HS-5 (cell line): ENCODE data around the gene PLXNA2.

Experiments used
- DNase-seq: peaks from one replicate; pipeline ENCODE4 v3.0.0-alpha.2; 2012; ENCODE audit warnings: low read depth

PLXNA2 gene, protein sequence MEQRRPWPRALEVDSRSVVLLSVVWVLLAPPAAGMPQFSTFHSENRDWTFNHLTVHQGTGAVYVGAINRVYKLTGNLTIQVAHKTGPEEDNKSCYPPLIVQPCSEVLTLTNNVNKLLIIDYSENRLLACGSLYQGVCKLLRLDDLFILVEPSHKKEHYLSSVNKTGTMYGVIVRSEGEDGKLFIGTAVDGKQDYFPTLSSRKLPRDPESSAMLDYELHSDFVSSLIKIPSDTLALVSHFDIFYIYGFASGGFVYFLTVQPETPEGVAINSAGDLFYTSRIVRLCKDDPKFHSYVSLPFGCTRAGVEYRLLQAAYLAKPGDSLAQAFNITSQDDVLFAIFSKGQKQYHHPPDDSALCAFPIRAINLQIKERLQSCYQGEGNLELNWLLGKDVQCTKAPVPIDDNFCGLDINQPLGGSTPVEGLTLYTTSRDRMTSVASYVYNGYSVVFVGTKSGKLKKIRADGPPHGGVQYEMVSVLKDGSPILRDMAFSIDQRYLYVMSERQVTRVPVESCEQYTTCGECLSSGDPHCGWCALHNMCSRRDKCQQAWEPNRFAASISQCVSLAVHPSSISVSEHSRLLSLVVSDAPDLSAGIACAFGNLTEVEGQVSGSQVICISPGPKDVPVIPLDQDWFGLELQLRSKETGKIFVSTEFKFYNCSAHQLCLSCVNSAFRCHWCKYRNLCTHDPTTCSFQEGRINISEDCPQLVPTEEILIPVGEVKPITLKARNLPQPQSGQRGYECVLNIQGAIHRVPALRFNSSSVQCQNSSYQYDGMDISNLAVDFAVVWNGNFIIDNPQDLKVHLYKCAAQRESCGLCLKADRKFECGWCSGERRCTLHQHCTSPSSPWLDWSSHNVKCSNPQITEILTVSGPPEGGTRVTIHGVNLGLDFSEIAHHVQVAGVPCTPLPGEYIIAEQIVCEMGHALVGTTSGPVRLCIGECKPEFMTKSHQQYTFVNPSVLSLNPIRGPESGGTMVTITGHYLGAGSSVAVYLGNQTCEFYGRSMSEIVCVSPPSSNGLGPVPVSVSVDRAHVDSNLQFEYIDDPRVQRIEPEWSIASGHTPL (N-terminal part only)

GRCh38 chr1:208243967-208244916 is at the start of gene PLXNA2:
Gene PLXNA2, minus strand, starts transcription at chr1:208244384. Its CDS starts 26,462 bp downstream, at chr1:208217922.
- DNase-seq = no peak

GRCh38 chr1:208292908-208293307 is 48.7 kb upstream of the PLXNA2 start:
- DNase-seq = no peak

DNA sequence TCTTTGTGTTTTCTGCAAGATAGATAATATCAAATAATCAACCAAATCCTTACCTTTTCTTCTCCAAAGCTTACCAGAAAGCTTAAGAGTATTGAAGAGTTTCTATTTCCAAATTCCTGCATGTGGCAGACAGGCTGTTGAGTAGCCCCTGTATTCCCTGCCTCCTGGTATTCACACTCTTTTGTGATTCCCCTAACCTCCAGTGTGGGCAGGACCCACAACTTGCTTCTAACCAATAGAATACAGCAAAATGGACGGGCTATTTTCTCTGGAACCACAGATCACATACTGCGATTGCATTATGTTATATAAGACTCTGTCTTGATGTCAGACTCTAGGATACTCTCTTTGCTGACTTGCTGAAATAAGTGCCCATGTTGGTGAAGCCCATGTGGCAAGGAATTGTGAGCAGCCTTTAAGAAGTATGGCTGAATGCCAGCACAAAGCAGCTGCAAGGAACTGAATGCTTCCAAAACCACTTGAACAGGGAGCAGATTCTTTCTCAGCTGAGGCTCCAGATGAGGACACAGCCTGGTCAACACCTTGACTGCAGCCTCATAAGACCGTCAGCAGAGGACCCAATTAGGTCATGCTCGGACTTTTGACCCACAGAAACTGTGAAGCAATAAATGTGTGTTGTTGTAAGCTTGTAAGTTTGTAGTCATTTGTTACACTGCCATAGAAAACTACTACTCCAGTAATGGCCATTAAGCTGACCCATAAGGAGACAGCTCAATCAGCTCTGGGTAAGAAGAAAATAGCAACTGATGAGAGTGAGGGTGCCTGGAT is 47.9 kb upstream of the PLXNA2 start:
- no peak for DNase-seq

DNA sequence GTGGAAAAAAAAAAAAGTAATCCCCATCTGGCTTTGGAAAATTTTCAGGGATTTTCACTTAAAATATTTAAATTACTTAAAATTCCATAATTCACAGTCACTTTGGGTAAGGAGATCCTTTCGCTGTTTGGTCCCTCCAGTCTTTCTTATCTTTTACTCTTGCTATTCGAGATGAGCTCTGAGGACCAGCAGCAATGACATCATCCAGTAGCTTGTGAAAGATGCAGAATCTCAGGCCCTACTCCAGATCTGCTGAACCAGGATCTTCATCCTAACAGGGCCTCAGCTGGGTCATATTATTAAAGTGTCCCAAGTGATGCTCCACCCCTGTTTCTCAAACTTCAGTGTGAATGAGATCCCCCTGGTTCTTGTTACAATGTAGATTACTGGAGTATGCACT is 46.9 kb upstream of the PLXNA2 start:
- DNase-seq = no peak

DNA sequence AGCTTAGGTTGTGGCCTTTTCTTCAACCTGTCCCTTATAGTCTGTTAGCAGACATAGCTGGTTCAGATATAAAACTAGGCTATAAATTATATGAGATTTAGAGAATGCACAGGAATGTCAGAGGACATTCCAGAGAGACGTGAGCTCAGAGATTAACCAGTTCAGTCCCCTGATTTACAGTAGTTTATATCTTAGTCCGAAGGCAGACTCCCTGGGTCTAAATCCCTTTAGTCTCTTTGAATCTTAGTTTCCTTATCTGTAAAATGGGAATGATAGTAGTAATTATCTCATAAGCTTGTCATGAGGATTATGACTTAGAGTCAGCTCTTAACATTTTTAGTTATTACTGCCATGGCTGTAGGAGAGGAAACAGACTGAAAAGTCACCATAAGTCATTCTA is 45.5 kb upstream of the PLXNA2 start:
- no peak for DNase-seq

- DNase-seq = no peak
Measured at GRCh38 chr1:208288495-208288894, 44.3 kb upstream of the PLXNA2 start.

GRCh38 chr1:208280681-208281450 is 36.7 kb upstream of the PLXNA2 start:
- DNase-seq = no peak

DNA sequence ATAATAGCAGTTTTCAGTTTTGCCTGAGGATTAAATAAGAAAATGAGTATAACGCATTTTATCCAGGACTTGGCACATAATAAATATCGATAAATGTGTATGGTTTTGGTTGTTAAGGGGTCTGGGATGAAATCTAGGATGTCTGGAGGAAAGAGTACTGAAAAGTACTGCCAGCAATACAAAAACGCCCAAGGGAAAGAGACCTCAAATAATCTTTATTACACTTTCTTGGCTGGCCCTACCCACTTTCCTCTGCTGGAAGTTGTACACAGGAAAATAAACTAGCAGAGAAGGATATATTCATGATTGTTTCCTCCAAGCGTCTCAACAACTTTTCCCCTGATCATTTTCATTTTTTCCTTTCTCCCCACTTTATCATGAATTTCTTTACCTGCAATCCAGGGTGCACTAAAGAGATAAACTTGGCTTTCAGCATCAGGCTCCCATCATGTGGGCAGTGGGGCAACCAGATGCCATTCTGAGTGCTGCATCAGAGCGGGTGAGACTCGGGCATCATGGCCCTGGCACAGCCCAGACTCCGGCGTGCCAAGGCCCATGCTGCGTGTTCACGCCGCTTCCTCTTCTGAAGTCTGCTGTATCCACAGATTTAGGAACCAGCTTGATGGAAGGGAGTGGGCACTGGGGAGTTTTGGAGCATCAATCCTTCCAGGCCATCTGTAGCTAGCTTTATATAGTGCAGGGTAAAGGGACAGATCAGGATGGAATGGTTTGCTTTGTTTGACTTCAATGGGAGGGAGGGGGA is 35.8 kb upstream of the PLXNA2 start:
- DNase-seq = no peak

- DNase-seq = no peak
Measured at GRCh38 chr1:208278638-208279037, 34.5 kb upstream of the PLXNA2 start.

DNA sequence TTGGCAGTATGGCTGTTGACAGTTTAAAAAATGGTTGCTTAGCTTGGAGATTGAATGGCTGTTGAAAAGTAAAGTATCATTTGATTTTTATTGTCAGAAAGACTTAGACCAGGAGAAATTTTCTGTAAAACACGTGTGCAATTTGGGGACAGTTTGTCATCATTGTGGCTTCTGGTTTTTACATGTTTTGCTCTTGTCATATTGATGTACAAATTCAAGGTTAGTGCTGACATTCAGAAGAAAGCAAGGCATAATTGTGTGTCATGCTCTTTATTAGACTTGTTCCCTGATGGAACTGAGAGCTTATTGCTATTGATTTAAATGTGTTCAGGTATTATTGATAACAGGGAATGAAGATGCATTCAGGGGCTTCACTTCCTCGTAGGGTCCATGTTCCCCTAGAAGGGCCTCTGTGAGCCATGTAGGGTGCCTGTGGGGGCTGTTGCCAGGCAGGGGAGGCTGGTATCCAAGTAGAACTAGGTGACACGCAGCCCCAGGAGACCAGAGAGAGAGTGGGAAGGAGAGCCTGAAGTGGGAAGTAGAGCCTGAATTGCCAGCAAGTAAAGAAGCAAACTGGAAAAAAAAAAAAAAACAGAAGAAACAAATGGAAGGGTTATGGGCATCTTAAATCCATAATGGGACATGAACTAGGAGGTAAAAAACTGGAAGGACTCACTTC is 32.7 kb upstream of the PLXNA2 start:
- no peak for DNase-seq

- no peak for DNase-seq
Measured at GRCh38 chr1:208275083-208275482, 30.9 kb upstream of the PLXNA2 start.

DNA sequence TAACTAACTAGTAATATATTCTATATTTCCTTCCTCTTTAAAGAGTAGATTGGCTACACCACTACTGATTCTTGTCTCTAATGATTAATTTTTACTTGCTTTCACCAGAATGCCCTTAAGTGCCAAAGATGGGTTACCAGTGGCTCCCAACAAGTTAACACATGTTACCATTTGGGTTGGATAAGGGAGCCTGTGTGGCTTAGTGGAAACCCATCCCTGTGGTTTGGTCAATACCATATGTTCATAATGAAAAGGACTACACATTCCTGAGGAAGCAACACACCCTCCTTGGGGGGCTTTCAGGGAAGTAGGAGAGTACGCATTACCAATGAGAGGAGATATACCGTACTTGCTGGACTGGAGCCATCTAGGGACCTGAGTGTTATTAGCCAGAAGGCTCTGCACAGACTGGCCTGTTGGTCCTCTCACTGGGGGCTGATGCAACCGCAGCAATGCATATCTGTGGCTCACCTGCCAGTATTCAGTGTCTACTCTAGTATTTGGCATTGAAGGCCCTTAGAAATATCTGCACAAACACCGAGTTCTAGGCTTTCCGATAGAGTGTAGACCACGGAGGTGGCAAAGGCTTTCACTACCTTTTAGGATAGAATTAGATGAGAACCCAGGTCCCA is 29.3 kb upstream of the PLXNA2 start:
- DNase-seq = no peak

DNA sequence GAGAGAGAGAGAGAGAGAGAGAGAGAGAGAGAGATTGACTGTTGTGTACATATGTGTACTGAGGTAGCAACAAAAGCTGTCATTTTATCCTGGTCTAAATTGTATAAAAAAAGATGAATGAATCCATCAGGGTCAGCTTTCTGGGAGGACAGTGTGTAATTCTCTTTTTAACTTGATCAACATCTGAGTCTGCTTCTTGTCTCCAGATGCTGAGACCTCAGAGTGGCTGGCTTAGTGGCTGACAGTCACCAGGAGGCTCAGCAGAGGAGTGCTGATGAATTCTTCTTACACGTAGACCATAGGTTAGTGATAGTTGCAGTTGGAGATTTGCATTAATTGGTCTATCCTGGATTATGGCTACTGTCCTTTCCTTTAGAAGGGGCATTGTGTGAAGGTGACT is 28.5 kb upstream of the PLXNA2 start:
- no peak for DNase-seq

- no peak for DNase-seq
Measured at GRCh38 chr1:208272311-208272710, 28.1 kb upstream of the PLXNA2 start.

DNA sequence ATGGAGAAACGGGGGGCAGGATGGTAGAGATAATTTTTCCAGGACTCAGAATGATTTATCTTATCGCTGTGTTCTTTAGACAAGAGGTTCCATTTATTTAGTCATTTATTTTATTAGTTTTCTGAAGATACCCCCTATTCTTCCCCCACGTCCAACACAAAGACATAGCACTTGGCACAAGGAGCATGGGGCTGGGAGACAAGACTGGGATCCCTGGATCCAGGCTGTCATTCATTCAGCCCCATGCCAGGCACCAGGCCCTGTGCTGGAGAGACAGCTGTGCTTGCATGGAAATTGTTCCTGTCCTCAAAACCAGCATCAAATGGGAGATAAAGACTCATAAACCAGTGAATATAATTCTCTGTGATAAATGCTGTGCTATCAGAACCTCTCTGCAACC is 27.1 kb upstream of the PLXNA2 start:
- no peak for DNase-seq

DNA sequence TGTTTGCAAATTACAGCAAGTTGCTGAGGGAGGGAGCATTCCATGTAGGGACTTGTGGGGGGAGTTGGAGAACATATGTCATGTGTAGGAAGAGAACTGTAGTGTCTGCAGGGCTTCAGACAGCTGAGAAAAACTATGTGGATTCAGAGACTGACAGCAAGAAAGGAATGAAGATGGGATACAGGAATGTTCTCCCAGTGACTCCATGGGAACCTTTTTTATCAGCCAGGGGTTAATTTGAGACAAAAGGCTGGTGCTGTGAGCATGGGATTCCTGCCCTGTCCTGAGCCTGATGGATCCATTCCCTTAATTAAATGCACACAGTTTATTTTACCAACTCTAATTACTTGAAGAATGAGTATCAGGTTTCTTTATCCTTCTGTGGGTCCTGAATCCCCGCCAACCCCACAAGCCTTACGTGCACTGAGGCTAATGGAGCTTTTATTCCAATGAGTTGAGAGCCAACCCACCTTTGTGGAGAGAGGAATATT is 26.5 kb upstream of the PLXNA2 start:
- DNase-seq = no peak

DNA sequence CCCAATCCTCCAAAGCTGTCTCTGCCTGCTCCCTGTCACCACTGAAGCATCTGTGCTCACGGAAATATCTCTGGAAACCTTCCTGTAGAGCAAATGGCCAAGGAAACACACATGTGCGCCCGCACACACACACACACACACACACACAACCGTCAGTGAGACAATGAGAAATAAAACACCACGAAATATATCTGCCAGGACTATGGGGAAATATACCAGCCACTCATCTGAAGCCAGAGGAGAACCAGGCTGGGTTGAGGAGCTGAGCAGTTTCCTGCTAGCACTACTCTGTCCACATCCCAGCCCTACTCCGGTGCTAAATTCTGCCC is 25.1 kb upstream of the PLXNA2 start:
- no peak for DNase-seq
